GM19395 (cell line): Measurements from ENCODE around the gene HOXA1.

Experiments used
- ATAC-seq: cut with Tn5 transposase; IDR thresholded peaks from one replicate; pipeline ENCODE4 v1.9.1; 2021; ENCODE audit warnings: mild to moderate bottlenecking, moderate library complexity; ENCODE audit not compliant: unreplicated experiment

HOXA1 gene

DNA sequence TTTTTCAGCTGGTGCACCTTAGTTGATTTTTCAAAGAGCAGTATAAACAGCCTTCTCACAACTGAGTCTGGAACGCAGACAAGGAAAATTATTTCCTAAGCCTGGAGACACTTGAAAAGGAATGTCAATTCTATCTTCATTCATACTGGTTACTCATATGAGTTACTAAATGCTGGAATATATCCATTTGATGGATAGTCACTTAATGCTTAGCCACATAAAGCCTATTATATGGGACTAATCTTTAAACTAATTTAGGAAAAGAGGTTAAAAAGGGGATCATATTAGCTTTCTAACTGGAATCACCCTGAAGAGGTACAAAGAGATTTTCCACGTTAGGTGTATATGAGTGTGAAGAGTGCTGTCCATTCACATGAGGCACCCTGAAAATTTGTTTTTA, 36.4 kb upstream of the HOXA1 start:
- ATAC-seq, result no peak

DNA sequence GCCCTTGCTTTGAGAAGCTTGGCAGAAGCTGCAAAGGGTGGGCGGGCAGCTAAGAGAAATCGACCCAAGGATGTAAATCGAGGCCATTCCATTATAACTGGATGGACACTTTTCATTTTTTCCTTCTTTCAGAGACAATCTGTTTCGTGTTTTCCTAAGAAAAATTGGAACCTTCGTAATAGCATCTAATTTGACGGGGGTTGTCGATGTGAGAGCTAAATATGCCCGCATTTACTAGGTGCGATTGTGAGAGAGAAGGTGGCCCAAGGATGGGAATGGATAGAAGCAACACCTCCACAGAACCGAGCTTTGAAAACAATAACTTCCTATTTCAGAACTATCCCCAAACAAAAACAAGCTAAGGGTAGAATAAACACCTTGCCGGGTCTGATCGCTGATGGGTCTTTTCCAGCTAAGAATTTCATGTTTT, 35.6 kb upstream of the HOXA1 start:
- no peak for ATAC-seq

DNA sequence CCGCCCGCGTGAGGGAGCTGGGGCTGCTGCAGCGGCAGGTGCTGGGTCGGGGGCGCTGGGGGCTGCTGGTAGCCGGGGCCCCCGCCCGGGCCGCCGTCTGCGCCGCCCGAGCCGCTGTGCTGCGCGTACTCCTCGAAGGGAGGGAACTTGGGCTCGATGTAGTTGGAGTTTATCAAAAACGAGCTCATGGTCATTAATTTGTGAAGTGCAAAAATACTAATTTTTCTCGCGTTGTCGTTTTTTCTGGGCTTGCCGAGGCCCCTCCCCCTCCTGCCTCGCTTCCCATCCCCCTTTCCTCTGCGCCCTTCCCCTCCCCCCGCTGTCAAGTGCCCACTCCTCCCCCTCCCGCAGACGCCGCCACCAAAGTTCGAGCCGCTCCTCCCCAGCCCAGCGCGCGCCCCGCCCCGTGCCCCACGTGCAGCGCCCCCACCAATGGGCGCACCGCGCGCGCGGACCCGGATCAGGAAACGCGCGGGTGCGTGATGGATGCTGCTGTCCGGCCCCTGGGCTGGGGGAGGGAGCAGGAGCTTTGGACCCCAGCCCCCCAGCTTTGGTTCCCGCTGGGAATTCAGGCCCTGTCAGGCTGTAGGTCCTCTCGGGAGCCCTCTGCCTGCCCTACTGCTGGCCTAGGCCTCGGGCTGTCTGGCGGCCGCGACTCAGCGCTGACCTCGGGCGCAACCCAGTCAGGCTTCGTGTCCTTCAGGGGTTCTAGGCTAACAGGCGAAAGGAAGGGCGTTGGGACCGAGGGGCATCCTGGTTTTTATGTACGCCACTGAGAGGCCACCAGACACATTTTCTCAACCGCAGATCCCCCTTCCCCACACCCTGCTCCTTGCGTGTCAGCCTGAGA, 35.0 kb upstream of the HOXA1 start, which contains the start of gene HOXA4:
HOXA4 (minus strand) TSS at position 218 of the 850 bp plus-strand sequence; CDS start at position 194, 24 bp downstream.
- no peak for ATAC-seq

DNA sequence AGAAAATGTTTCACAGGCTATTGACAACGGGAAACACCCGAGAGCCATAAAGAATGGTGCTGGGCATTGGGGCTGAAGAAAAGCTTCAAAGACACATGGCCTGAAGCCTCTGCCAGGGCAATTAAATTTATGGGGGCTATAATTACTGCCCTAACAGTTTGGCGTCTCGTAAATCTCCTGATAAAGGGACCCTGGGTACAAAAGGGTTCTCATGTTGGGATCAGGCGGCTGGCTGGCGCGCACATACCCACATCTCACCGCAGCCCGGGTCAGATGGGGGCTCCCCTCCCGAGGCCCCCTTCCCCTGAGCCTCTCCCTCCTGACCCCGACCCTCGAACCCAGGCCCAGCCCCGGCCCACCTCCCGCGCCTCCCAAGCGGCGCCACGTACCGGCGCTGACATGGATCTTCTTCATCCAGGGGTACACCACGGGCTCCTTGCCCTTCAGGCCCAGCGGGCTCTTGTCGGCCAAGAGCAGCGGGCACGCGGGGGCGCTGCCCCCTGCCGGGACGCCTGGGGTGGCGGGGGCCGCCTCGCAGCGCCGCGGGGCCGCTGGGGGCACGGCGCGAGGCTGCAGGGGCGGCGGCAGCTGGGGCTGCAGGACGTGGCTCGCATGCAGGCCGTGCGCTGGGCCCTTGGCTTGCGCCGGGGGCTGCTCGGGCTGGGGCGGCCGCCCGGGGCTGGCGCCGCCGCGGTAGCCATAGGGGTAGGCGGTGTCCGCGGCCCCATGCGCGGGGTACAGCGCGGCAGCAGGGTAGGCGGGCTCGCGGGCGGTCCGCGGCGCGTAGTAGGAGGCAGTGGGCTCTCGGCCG, 34.1 kb upstream of the HOXA1 start:
- ATAC-seq, result no peak

DNA sequence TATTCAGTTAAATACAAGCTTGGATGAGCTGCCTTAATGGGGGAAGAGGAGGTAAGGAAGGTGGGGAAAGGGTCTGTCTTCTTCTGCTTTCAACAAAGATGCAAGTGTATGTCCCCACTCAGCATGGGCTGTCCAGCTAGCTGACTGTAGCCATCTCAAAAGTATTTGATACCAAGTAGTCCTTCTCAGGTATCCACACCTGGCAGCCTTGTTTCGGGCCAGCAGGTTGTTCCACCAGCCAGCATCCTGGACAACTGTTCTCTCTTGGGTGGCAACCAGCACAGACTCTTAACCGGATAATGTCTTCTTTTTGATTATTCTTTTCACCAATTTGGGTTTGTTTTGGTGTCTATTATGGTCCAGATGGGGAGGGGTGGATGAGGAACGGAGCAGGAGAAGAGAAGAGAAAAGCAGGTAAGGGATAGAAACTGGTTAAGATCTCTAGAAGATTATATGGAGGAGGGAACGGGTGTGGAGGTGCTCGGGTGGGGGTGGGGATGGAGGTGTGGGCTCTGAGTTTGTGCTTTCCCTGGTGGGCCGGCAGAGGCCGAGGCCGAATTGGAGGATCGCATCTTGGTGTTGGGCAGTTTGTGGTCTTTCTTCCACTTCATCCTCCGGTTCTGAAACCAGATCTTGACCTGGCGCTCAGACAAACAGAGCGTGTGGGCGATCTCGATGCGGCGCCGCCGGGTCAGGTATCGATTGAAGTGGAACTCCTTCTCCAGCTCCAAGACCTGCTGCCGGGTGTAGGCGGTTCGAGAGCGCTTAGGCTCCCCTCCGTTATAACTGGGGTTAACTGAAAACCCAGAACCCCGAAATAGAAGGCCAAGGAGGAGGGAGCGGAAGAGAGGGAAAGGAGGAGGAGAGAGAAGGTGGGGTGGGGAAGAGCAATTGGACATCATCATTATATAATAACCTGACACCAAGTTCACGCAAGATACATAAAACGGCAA, 33.3 kb upstream of the HOXA1 start:
- ATAC-seq, result no peak

DNA sequence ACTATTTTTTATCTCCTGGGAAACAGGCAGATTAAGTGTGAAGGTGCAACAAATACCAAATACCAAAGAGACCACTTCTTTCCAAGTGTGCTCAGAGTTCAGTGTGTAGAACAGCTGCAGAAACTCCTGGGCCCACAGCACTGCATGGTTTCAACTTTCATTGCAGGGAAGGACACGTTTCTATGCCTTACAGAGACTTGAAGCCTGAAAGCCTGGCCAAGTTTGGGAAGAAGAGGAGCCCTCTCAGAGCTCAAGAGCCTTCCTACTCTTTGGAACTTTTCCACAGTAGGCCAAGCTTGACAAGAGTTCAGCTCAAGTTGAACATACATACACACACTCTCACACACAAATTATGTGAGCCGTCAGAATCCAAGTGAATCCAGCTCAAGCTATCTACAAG, 32.2 kb upstream of the HOXA1 start:
- ATAC-seq, result no peak

DNA sequence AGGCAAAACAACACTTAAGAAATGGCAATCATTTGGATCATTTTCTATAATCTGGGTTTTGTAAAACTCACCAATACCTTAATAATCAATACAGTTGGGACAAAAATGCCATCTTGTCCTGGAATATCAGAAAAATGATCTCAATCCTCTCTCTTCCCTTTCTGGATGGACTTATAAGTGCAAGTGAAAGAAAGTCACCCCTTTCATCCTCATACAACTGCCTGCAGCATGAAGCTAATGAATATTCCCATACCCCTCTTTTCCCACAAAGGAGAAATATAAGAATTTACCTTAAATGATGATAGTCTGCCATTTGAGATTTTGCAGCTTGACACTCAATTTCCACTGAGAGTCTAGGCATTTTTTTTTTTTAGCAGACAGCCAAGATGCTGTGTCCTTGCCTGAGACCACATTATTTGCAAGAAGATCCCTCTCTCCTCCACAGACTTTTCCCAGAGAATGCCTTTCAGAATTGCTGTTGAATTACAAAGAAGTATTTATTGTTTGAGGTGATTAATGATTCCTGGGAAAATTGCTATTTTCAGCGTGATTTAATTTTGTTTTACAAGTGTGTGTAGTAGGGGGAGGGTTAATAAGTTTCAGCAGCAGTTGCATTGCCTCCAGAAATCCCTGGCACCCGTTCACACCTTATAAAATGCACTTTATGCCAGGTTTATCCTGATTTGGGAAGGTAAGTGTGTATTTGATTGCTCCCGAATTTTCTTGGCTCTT, 31.0 kb upstream of the HOXA1 start:
- ATAC-seq, result no peak

DNA sequence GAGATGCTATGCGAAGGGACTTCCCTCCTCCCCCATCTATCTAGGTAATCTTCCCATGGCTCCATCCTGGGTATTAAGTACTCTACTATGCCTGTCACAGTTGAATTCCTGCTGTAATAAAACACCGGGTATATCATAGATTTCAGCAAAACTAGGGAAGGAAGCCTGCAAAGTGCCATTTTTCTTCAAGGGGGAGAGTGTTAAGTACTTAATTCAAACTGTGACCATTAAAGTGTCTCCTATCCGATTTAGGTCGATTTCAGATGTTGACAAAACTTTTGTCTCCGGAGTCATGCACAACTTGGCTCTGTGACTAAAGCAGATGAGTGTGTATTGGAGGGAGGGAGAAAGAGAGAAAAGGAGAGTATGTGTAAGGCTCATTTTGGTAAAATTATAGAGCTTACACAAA, 30.2 kb upstream of the HOXA1 start:
- no peak for ATAC-seq

DNA sequence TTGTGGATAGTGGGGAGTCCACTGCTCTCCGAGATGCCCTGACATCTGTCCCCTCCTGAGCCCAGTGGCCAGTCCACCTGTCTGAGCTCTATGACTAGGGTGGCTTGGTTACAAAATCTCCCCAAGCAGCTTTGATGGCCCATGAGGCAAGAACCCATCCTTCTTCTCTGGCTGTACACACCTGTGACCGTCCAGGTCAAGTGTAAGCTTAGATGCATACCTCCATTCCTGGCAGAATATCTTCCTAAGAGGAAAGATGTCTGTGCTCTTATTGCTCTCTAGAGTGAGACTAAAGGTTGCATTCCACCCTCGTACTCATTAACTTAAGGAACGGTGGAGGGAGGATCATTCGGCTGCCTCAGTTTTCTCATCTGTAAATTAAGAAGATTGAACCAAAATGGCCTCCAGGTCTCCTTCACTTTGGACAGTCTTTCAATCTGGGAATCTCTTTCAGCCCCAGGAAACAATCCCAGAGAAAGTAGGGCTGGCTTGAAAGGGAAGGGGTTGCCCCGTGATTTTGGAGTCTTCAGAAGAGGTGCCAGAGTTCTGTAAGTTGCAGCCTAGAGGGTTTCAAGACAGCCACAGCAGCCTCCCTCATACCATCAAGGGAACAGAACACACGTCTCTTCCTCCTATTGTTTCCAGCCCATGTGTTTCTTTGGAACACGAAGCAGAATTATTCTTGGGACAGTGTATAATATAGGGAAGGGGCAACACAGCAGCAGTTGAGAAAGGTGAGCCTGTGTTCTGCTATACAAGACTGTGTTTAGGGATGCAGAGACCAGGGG, 29.3 kb upstream of the HOXA1 start:
- ATAC-seq, result no peak

DNA sequence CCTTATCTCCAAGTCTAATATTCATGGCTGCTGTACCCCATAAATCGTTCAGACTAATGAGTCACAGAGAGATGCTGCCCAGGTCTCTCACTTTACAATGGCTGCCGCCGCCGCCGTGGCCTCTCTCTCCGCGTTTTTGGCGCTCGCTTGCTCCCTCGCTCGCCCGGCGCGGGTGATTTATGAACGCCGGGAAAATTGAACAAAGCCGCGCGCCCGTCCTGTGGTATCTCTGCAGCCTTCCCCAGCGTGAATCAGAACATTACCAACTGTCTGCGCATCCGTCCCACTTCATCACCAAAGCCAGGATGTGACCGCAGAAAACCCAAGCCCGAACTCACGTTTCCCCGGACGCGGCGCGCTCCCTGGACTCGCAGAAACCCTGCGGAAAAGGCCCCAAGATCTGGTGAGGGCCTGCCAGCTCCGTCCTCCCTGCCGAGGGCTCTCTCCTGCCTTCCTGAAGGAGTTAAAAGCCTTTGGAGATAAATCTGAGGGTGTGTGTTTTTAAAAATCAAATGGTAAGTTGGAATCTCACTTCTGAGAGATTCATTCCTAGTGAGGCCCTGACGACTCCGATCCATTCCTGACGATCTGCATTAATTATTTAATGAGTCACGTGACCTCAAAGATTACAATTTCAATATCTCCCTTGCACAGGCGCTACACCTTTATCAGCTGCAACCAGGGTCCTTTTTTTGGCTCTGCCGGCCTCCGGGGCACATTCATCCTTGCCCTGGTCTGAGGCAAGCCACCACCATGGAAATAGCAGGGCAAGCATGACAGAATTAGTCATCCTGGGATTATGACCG, 28.5 kb upstream of the HOXA1 start:
- ATAC-seq, result no peak

DNA sequence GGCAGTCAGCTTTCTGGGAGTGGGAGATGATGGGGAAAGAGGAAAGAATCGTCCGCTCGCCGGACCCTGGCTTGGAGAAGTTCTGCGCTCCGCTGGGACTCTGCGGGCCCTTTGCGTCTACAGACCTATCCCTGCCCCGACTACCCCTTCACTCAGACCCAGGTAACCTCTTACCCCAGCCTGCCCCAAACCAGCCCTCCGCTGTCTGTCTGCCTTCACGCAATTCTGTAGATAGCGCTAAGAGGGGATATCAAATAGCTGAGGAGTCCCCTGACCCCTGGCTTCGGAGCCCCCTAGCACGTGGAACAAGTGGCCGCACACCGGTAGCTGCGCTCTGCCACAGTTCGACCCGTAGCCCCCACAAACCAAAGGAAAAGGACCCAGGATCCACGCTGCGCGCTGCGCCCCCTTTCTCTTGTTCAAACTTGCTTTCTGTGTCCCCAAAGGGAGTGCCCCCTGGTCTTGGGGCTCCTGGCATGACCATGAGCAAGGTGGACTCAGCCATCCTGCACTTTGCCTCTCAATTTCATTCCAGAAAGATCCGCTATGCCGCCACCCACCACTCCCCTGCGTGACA, 27.8 kb upstream of the HOXA1 start:
- no peak for ATAC-seq

DNA sequence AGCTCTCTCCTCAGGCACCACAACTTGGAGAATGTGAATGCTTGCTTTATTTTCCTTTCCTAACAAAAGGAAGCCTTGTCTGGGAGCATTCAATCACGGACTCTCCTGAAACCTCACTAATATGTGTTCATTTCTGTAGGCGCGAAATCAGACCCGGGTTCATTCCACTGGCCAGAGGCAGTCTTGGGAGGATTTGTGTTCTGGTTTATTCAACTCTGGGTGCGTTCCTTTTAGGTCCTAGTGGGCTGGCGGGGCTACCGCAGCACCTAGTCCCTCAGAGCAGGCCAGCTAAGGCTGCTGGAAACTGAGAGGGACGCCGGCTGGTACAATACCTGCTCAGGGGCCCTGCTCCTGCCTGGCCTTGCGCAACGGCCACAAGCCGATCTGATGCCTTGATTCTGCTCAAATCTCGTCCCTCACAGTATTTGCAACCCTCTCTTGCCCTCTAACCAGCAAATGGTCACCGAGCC, 27.2 kb upstream of the HOXA1 start:
- ATAC-seq, result no peak

DNA sequence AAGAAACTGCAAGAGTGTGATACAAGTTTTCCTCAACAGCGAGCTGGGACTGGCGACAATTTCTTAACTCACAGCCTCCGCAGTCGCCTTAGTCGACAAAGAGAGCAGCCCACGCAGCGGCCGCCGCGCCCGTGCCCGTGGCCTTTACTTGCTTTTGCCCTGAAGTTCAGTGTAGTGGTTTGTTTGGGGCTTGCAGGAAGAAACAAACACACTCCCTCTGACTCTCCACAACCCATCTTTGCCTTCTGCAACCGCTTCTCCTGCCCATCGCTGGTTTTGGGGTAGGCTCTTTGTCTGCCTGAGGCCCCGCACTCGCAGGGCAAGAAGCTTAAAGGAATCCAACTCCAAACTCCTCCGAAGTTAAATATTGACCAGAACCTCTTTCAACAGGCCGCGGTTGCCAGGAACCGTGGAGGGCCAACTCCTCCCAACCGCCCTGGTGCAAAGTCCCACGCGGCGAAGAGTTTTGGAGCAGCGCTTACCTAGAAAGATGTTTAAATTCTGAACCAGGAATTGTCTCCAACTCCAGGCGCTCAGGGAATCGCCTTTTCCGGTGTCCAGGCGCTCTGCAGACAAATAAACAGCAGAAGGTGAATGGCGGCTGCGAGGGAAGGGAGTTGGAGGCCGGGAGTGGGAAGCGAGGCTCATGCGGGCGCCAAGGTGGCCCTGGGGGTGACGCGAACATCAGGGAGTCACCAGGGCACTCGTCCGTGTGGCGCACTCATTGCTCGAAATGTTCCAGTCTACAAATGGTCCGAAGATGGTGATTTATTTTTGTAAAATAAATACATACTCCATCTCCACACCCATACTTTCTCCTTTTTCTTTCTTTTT, 26.5 kb upstream of the HOXA1 start:
- no peak for ATAC-seq

DNA sequence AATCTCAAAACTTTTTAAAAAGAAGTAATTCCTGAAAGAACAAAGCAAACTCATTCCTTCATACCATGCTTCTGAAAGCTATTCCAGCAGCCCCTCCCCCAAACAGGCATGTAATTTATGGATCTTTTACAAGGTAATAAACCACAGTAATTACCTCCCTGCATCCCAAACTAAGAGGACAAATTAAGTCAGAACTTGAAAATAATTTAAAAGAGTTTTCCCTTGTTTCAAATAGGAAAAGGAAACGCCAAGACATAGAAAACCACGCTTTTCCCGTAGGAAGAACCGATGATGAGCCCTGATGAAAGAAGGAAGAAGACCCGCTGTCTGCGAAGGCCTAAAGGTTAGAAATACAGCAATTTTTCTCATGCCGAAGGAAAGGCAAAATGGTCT, 25.9 kb upstream of the HOXA1 start:
- no peak for ATAC-seq

DNA sequence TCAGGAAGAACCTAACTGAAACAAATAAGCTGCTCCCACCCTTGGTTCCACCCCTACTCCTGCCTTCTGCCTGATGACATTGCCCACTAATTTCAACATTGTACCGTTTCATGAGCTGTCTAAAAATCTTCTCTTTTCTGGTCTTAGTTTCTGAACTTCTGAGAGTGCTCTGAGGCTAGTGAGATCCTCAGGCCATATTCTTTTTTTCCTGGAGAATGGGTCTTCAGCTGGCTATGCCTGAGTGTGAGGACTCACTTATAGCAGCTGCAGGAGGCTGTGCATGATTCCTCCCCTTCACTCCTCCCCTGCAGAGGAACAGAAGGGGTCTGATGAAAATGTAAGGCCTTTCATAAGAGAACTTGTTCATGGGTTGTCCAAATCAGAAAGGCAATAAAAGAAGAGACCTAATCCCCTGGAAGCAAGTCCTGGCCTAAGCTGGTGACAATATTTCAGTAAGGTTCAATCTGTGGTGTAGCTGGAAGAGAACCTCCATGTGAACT, 23.7 kb upstream of the HOXA1 start:
- no peak for ATAC-seq

DNA sequence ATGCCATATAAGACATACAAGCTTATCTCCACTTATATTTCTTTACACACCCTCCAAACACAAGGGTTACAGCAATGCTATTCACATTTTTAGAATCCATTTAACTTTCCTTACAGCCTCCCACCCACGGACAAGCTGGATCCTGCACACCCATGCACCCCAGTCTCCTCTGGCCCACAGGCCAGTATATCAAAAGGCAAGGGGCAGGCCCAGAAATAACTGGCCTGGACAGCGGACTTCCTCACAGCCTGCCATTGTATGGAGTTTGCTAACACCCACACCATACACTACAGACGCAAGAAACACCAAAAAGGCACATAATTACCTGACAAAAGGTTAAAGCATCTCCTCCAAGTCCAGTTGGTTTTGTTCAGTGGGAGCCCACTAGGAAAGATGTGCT, 22.8 kb upstream of the HOXA1 start:
- ATAC-seq, result no peak

DNA sequence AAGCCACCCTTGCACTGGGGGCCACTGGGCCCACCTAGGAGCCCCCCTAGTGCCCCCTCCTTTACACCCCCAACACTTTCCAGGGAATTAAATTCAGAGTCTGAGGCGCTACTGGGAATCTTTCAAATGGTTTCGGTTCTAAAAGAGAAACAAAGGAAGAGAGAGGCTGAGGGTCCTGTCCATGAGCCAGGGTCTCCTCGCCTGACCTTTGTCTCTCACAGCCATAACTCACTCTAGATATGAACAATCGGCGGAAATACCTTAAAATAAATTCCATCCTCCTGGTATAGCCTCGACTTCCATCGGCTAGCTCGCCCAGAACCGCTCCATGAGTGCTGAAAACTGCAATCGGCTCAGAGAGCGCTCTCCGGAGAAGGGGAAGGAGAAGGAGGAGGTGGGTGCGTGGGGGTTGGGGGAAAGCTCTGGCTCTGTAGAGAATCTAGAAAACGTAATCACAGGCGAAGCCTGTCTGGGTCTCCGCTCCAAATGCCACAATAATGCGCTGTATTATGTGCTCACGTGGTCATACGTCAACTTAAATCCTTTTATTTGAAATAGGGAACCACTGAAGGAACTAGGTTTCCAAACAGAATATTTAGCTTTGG, 22.2 kb upstream of the HOXA1 start:
- ATAC-seq, result no peak
